ENCODE data around the gene SUGCT. TPM values are rescaled to one million over a fixed set of nuclear protein-coding genes. Genes with fewer than 3 reads are reported as not detected.

The SUGCT gene
- total RNA-seq, 4 donors from 2014 or later, result 0.83 to 7.1 (median 3.2) TPM

GRCh38 chr7:40474790-40475680 is 340.2 kb downstream of the SUGCT start:
- no peaks in the 10 kb centered on the region for H3K27me3 ChIP-seq
- TF ChIP-seq POLR2A (IDR thresholded peaks at IDR 0.05) (no peak), CTCF (IDR thresholded peaks at IDR 0.05) (no peak)
- no peak overlapping the region for H3K27ac ChIP-seq
- DNase-seq, result no peak
- H3K36me3 ChIP-seq, result no peaks in the 10 kb centered on the region
- intact Hi-C loops (cut with DNase I), result no loop called here
- no peak overlapping the region for H3K4me3 ChIP-seq
- H3K4me1 ChIP-seq, result no peaks in the 10 kb centered on the region
- 66 to 74% methylated on average over 8 of the region's 8 CpGs for WGBS, 2 donors
- no peaks in the 10 kb centered on the region for H3K9me3 ChIP-seq

GRCh38 chr7:40475681-40475982 is 340.8 kb downstream of the SUGCT start:
- no peaks in the 10 kb centered on the region for H3K36me3 ChIP-seq
- H3K4me1 ChIP-seq, result no peaks in the 10 kb centered on the region
- DNase-seq, result no peak
- 38 to 60% methylated on average over 1 of the region's 1 CpG for WGBS, 2 donors
- no peak overlapping the region for H3K27ac ChIP-seq
- intact Hi-C loops (cut with DNase I), result no loop called here
- no peak overlapping the region for H3K4me3 ChIP-seq
- H3K27me3 ChIP-seq, result no peaks in the 10 kb centered on the region
- TF ChIP-seq POLR2A (IDR thresholded peaks at IDR 0.05) (no peak), CTCF (IDR thresholded peaks at IDR 0.05) (no peak)
- no peaks in the 10 kb centered on the region for H3K9me3 ChIP-seq

- Histone ChIP-seq H3K27me3 (no peaks in the 10 kb centered on the region), H3K27ac (no peak overlapping the region), H3K4me1 (no peaks in the 10 kb centered on the region), H3K9me3 (no peaks in the 10 kb centered on the region), H3K4me3 (no peak overlapping the region), H3K36me3 (no peaks in the 10 kb centered on the region)
- DNase-seq, result no peak
- WGBS, 2 donors, result 81 to 90% methylated on average over 2 of the region's 2 CpGs
- no peak for TF ChIP-seq POLR2A (IDR thresholded peaks at IDR 0.05)
- no peak for TF ChIP-seq CTCF (IDR thresholded peaks at IDR 0.05)
- intact Hi-C loops (cut with DNase I), result no loop called here
Observed at GRCh38 chr7:40477094-40477493, 342.3 kb downstream of the SUGCT start.

GRCh38 chr7:40482845-40483244 is 348.0 kb downstream of the SUGCT start:
- H3K4me1 ChIP-seq, result no peaks in the 10 kb centered on the region
- no peaks in the 10 kb centered on the region for H3K36me3 ChIP-seq
- H3K27me3 ChIP-seq, result no peaks in the 10 kb centered on the region
- no peak overlapping the region for H3K4me3 ChIP-seq
- TF ChIP-seq CTCF (IDR thresholded peaks at IDR 0.05) (no peak), POLR2A (IDR thresholded peaks at IDR 0.05) (no peak)
- no peak overlapping the region for H3K27ac ChIP-seq
- no peak for DNase-seq
- WGBS, 2 donors, result 51 to 55% methylated on average over 3 of the region's 3 CpGs
- intact Hi-C loops (cut with DNase I), result no loop called here
- H3K9me3 ChIP-seq, result no peaks in the 10 kb centered on the region

- no peak overlapping the region for H3K27ac ChIP-seq
- H3K27me3 ChIP-seq, result no peaks in the 10 kb centered on the region
- H3K9me3 ChIP-seq, result no peaks in the 10 kb centered on the region
- DNase-seq, result no peak
- TF ChIP-seq CTCF (IDR thresholded peaks at IDR 0.05) (no peak), POLR2A (IDR thresholded peaks at IDR 0.05) (no peak)
- H3K4me3 ChIP-seq, result no peak overlapping the region
- no peaks in the 10 kb centered on the region for H3K4me1 ChIP-seq
- intact Hi-C loops (cut with DNase I), result no loop called here
- WGBS, 2 donors, result 81 to 89% methylated on average over 1 of the region's 1 CpG
- no peaks in the 10 kb centered on the region for H3K36me3 ChIP-seq
Observed at GRCh38 chr7:40483630-40484029, 348.8 kb downstream of the SUGCT start.
